Body of pancreas (tissue), 4 donors: ENCODE measurements around the gene TNFSF8. TPM values are rescaled to one million over a fixed set of nuclear protein-coding genes. Genes with fewer than 3 reads are reported as not detected.

Experiments used
- ATAC-seq: fragments of 150-250 bp; one replicate; pipeline ENCODE4 v1.9.1; 2016
- DNase-seq, 4 donors: peaks; one replicate each; pipeline ENCODE4 v3.0.0-alpha.2; 2019
- H3K27ac ChIP-seq, 4 donors: fragments of 200-600 bp; sonication (generic); 1 replicate in 3 of 4; 2 replicates in 1 of 4; pipeline versions ENCODE4 v1.5.1 to v1.6.1; 2016 to 2019; ENCODE audit warnings: mild to moderate bottlenecking in 1 of 4, mixed read lengths in 1 of 4, moderate library complexity in 1 of 4
- H3K27me3 ChIP-seq, 2 donors: fragments of 200-600 bp; sonication (generic); one replicate each; pipeline ENCODE4 v1.6.0; 2016; ENCODE audit warnings: mild to moderate bottlenecking in 1 of 2
- H3K36me3 ChIP-seq, 2 donors: fragments of 200-600 bp; sonication (generic); replicated peaks in 1 of 2; 2 replicates each; pipeline ENCODE4 v1.5.1; 2016; ENCODE audit warnings: low read depth in 2 of 2; ENCODE audit not compliant: insufficient read depth in 1 of 2
- H3K4me1 ChIP-seq: fragments of 200-600 bp; sonication (generic); one replicate; pipeline ENCODE4 v1.6.0; 2016
- H3K4me3 ChIP-seq, 2 donors: fragments of 200-600 bp; sonication (generic); 1 replicate in 1 of 2; 2 replicates in 1 of 2; pipeline ENCODE4 v1.5.1; 2016 to 2019
- H3K9me3 ChIP-seq, 3 donors: fragments of 200-600 bp; sonication (generic); 1 replicate in 2 of 3; 2 replicates in 1 of 3; pipeline ENCODE4 v1.5.1; 2016
- POLR2A ChIP-seq, 3 donors: fragments of 450-650 bp; IDR thresholded peaks; one replicate each; pipeline ENCODE4 v1.6.1; 2016; ENCODE audit warnings: antibody characterized with exemption in 3 of 3, mild to moderate bottlenecking in 2 of 3
- WGBS, 2 donors: methylation state at CpG; one replicate each; pipeline ENCODE4 v1.1.5; 2017; 5-methylcytosine and 5-hydroxymethylcytosine counted together
- intact Hi-C: fragments of 100-400 bp; cut with DNase I; formaldehyde crosslinking; loops from one replicate; pipeline ENCODE4 v1.15.1; 2023
- total RNA-seq, 2 donors: library from RNA; depleted of rRNA; stranded (reverse); fragments of >200 nt; gene quantifications; one replicate each; pipeline ENCODE4 v1.1.0, GENCODE V29; 2016
- TF ChIP-seq, protein P1 (sequence below), 7 experiments: fragments of 450-650 bp in 4 of 7; fragments of 200-600 bp in 3 of 7; sonication (generic) in 3 of 7; IDR thresholded peaks; one replicate each; pipeline ENCODE4 v1.5.1; 2016 to 2019; ENCODE audit warnings: antibody characterized with exemption in 7 of 7

Gene TNFSF8
- total RNA-seq, 2 donors from 2014 or later: 1.0 TPM; not detected in 1

DNA sequence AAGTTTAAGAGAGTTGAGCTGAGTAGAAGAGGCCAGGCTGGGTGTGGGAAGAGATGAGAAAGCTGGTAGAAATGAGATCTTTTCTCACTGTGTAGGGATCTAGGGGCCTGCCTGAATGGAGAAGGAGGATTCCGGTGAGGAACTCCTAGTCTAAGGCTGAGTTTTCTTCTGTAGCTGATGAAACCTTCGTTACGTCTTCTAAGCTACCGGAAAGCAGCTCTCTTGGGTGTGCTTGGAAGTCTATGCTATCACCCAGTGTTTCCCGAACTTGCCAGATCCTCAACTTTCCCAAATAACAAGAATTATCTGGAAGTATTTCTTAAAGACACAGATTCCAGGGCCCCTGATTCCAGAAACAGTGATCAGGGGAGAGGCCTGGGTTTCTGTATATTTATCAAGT is 69.1 kb downstream of the TNFSF8 start:
- no peaks in the 10 kb centered on the region for H3K27me3 ChIP-seq
- 81 to 85% methylated on average over 5 of the region's 5 CpGs for WGBS, 2 donors
- no peaks in the 10 kb centered on the region for H3K4me1 ChIP-seq
- no peaks in the 10 kb centered on the region for H3K36me3 ChIP-seq
- intact Hi-C loops: no loop called here
- H3K4me3 ChIP-seq: no peak overlapping the region
- H3K9me3 ChIP-seq: no peaks in the 10 kb centered on the region
- no peak overlapping the region for H3K27ac ChIP-seq
- ATAC-seq (no peak), DNase-seq (no peak)
- TF ChIP-seq POLR2A (IDR thresholded peaks at IDR 0.05): no peak
- TF ChIP-seq, protein P1, sequence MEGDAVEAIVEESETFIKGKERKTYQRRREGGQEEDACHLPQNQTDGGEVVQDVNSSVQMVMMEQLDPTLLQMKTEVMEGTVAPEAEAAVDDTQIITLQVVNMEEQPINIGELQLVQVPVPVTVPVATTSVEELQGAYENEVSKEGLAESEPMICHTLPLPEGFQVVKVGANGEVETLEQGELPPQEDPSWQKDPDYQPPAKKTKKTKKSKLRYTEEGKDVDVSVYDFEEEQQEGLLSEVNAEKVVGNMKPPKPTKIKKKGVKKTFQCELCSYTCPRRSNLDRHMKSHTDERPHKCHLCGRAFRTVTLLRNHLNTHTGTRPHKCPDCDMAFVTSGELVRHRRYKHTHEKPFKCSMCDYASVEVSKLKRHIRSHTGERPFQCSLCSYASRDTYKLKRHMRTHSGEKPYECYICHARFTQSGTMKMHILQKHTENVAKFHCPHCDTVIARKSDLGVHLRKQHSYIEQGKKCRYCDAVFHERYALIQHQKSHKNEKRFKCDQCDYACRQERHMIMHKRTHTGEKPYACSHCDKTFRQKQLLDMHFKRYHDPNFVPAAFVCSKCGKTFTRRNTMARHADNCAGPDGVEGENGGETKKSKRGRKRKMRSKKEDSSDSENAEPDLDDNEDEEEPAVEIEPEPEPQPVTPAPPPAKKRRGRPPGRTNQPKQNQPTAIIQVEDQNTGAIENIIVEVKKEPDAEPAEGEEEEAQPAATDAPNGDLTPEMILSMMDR (IDR thresholded peaks at IDR 0.05): no peak

DNA sequence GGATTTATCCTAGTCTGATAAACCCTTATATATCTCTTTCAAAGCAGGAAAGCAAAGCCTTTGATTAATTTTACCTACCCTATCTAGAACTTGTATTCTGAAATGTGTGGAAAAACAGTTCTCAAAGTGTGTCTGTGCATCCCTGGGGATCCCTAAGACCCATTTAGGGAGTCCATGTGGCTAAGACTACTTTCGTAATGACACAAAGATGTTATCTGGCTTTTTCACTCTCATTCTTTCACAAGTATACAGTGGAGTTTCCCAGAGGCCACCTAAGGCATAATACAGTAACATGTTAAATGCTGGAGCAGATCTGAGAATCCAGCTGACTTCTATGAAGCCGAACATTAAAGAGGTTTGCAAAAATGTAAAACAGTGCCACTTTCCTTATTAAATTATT is 70.2 kb downstream of the TNFSF8 start:
- Histone ChIP-seq H3K9me3 (no peaks in the 10 kb centered on the region), H3K36me3 (no peaks in the 10 kb centered on the region), H3K27ac (no peak overlapping the region), H3K4me1 (no peaks in the 10 kb centered on the region), H3K27me3 (no peaks in the 10 kb centered on the region), H3K4me3 (no peak overlapping the region)
- no peak for DNase-seq
- WGBS, 2 donors: 61 to 68% methylated on average over 2 of the region's 2 CpGs
- ATAC-seq: no peak
- intact Hi-C loops: no loop called here
- no peak for TF ChIP-seq POLR2A (IDR thresholded peaks at IDR 0.05)

DNA sequence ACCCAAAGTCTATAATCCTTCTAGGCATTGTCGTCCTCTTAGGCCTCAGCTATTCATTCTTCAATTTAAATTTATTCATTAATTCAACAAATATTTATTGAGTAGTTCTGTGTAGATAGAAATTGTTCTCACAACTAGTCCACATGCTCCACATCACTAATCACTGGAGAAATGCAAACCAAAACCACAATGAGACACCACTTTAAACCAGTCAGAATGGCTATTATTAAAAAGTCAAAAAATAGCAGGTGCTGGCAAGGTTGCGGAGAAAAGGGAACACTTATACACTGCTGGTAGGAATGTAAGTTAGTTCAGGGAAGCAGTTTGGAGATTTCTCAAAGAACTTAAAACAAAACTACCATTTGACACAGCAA is 73.5 kb downstream of the TNFSF8 start:
- H3K27me3 ChIP-seq: no peaks in the 10 kb centered on the region

DNA sequence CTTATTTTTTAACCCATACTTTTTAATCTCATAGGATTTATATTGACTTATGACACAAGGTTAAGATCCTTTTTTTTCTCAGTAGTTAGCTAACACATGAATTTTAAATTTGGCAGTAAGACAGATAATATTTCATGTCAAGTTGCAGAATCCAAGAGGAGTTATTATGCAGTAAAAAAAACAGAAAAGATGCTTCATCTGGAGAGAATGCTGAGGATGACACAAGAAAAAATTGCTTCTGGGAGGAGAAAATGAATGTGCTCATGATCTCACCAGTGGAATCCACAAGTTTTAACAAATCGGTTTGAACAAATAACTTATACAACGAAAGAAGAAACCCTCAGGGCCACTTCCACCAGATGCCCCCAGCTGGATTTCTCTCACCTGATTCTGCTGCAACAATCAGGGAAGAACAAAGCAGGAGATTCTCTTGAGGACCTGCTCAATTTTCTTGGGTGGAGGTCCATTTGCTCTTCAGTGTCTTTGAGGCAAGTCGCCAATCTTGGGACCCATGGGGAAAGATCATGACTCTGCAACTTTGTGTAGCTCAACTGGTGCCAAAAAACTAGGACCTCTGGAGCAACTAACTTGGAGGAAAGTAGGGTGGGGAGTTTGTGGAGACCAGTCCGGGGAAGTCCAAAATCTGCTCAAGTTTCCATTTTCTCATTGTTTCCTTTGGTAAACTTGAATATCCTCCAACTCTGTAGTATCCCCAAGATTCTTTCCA is 74.0 kb downstream of the TNFSF8 start:
- ATAC-seq (no peak), DNase-seq (no peak)
- no peak overlapping the region for H3K4me3 ChIP-seq
- no peak for TF ChIP-seq POLR2A (IDR thresholded peaks at IDR 0.05)
- TF ChIP-seq, protein P1 (IDR thresholded peaks at IDR 0.05): no peak
- H3K9me3 ChIP-seq: no peaks in the 10 kb centered on the region
- no peaks in the 10 kb centered on the region for H3K4me1 ChIP-seq
- no peaks in the 10 kb centered on the region for H3K27me3 ChIP-seq
- no peaks in the 10 kb centered on the region for H3K36me3 ChIP-seq
- H3K27ac ChIP-seq: no peak overlapping the region
- intact Hi-C loops: no loop called here
- WGBS, 2 donors: 78 to 82% methylated on average over 4 of the region's 4 CpGs

More for the DNA sequence above, 73.5 kb downstream of the TNFSF8 start:
- WGBS, 2 donors: 79 to 90% methylated on average over 2 of the region's 2 CpGs
- H3K9me3 ChIP-seq: no peaks in the 10 kb centered on the region
- no peak overlapping the region for H3K27ac ChIP-seq
- H3K4me1 ChIP-seq: no peaks in the 10 kb centered on the region
- DNase-seq (no peak), ATAC-seq (no peak)
- TF ChIP-seq, protein P1 (IDR thresholded peaks at IDR 0.05): no peak
- TF ChIP-seq POLR2A (IDR thresholded peaks at IDR 0.05): no peak
- no peak overlapping the region for H3K4me3 ChIP-seq
- H3K36me3 ChIP-seq: no peaks in the 10 kb centered on the region
- intact Hi-C loops: no loop called here

DNA sequence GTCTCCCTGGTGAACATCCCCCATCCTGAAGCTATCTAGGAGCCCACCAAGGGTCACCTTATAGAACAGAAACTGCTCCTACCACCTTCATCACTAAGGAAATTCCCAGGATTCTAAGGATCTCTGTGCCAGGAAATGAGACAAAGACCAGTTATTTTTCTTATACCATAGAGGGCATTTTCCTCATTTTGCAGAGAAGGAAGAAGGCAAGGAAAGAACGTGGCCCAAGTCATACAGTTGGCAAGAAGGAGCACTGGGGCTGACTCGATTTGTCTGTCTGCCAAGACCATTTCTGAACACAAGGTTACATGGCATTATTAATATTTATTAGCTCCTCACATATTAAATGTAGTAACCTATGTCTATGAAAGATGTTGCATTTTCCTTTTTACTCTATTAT is 74.9 kb downstream of the TNFSF8 start:
- WGBS, 2 donors: 58 to 63% methylated on average over 2 of the region's 2 CpGs
- TF ChIP-seq, protein P1 (IDR thresholded peaks at IDR 0.05): no peak
- TF ChIP-seq POLR2A (IDR thresholded peaks at IDR 0.05): no peak
- Histone ChIP-seq H3K36me3 (no peaks in the 10 kb centered on the region), H3K4me1 (no peaks in the 10 kb centered on the region), H3K27ac (no peak overlapping the region), H3K4me3 (no peak overlapping the region), H3K9me3 (no peaks in the 10 kb centered on the region), H3K27me3 (no peaks in the 10 kb centered on the region)
- no peak for DNase-seq
- intact Hi-C loops: no loop called here
- no peak for ATAC-seq
